ENCODE measurements around the gene UBE3B. TPM values are rescaled to one million over a fixed set of nuclear protein-coding genes. Genes with fewer than 3 reads are reported as not detected.
A peak's percentile ranks its signal among the peaks of the same experiment; 100 is the strongest.

UBE3B gene
- total and polyA plus RNA-seq, 2 donors (not counting 1 experiment from before 2014, with no cell fraction given) = 27.2 to 49.7 TPM

- Histone ChIP-seq H3K36me3 (ENCODE audit: control insufficient read depth, insufficient read depth, low read length) (peaks cover 31% of the 10 kb centered on the region), H3K4me2 (ENCODE audit: extremely low read depth, insufficient read depth, low read length) (no peak overlapping the region), H3K9me3 (ENCODE audit: control insufficient read depth, insufficient read depth, low read depth, low read length) (no peaks in the 10 kb centered on the region), H3K27me3 (ENCODE audit: control insufficient read depth, insufficient read depth, low read length) (no peaks in the 10 kb centered on the region), H3K4me3 (replicated peaks in 1 of 4; ENCODE audit: control extremely low read depth in 1 of 4, insufficient read depth in 1 of 4, low read depth in 3 of 4, low read length in 4 of 4) (no peak overlapping the region), H4K20me1 (ENCODE audit: control insufficient read depth, extremely low read depth, insufficient read depth, low read length) (no peaks in the 10 kb centered on the region), H2AFZ (ENCODE audit: low read length) (no peak overlapping the region), H3K4me1 (ENCODE audit: control insufficient read depth, extremely low read depth, insufficient read depth, low read length) (peaks cover 28% of the 10 kb centered on the region), H3K79me2 (ENCODE audit: control insufficient read depth, insufficient read depth, low read length) (peaks cover 68% of the 10 kb centered on the region), H3K9ac (ENCODE audit: insufficient read depth, low read length) (no peak overlapping the region), H3K27ac (ENCODE audit: insufficient read depth, low read length) (no peak overlapping the region)
- DNase-seq (ENCODE audit: low read depth in 2 of 2) = no peak
- TF ChIP-seq EZH2 (IDR thresholded peaks at IDR 0.05; ENCODE audit: low read length, missing control alignments) (no peak), CTCF (conservative IDR thresholded peaks at IDR 0.05 in 1 of 2, IDR thresholded peaks at IDR 0.05 in 1 of 2; ENCODE audit: low read depth in 1 of 2, low read length in 2 of 2) (no peak)
These were observed 21.7 kb upstream of the UBE3B start for GRCh38 chr12:109455706-109456105.

GRCh38 chr12:109458086-109458485 lies 19.3 kb upstream of the UBE3B start:
- H3K79me2 ChIP-seq (ENCODE audit: control insufficient read depth, insufficient read depth, low read length) = peaks cover 70% of the 10 kb centered on the region
- H3K9ac ChIP-seq (ENCODE audit: insufficient read depth, low read length) = no peak overlapping the region
- H4K20me1 ChIP-seq (ENCODE audit: control insufficient read depth, extremely low read depth, insufficient read depth, low read length) = no peaks in the 10 kb centered on the region
- no peak for TF ChIP-seq EZH2 (IDR thresholded peaks at IDR 0.05; ENCODE audit: low read length, missing control alignments)
- TF ChIP-seq CTCF (conservative IDR thresholded peaks at IDR 0.05 in 1 of 2, IDR thresholded peaks at IDR 0.05 in 1 of 2; ENCODE audit: low read depth in 1 of 2, low read length in 2 of 2) = no peak
- H3K4me1 ChIP-seq (ENCODE audit: control insufficient read depth, extremely low read depth, insufficient read depth, low read length) = peaks cover 47% of the 10 kb centered on the region
- H3K9me3 ChIP-seq (ENCODE audit: control insufficient read depth, insufficient read depth, low read depth, low read length) = no peaks in the 10 kb centered on the region
- peak overlapping the region; percentile 99 for H3K27ac ChIP-seq (ENCODE audit: insufficient read depth, low read length)
- no peak overlapping the region for H2AFZ ChIP-seq (ENCODE audit: low read length)
- H3K4me2 ChIP-seq (ENCODE audit: extremely low read depth, insufficient read depth, low read length) = peak overlapping the region; percentile 45
- peaks cover 27% of the 10 kb centered on the region for H3K36me3 ChIP-seq (ENCODE audit: control insufficient read depth, insufficient read depth, low read length)
- H3K4me3 ChIP-seq (replicated peaks in 1 of 4; ENCODE audit: control extremely low read depth in 1 of 4, insufficient read depth in 1 of 4, low read depth in 3 of 4, low read length in 4 of 4) = no peak overlapping the region
- no peaks in the 10 kb centered on the region for H3K27me3 ChIP-seq (ENCODE audit: control insufficient read depth, insufficient read depth, low read length)
- peak; percentile 60 to 89 for DNase-seq (ENCODE audit: low read depth in 2 of 2)

GRCh38 chr12:109458771-109459208 lies 18.6 kb upstream of the UBE3B start:
- peak overlapping the region; percentile 60 for H3K4me2 ChIP-seq (ENCODE audit: extremely low read depth, insufficient read depth, low read length)
- no peak for TF ChIP-seq CTCF (conservative IDR thresholded peaks at IDR 0.05 in 1 of 2, IDR thresholded peaks at IDR 0.05 in 1 of 2; ENCODE audit: low read depth in 1 of 2, low read length in 2 of 2)
- no peak for TF ChIP-seq EZH2 (IDR thresholded peaks at IDR 0.05; ENCODE audit: low read length, missing control alignments)
- no peaks in the 10 kb centered on the region for H4K20me1 ChIP-seq (ENCODE audit: control insufficient read depth, extremely low read depth, insufficient read depth, low read length)
- H3K4me1 ChIP-seq (ENCODE audit: control insufficient read depth, extremely low read depth, insufficient read depth, low read length) = peaks cover 51% of the 10 kb centered on the region
- H3K4me3 ChIP-seq (replicated peaks in 1 of 4; ENCODE audit: control extremely low read depth in 1 of 4, insufficient read depth in 1 of 4, low read depth in 3 of 4, low read length in 4 of 4) = peak overlapping the region in 2 of 4 experiments; percentile 16 to 18
- no peaks in the 10 kb centered on the region for H3K27me3 ChIP-seq (ENCODE audit: control insufficient read depth, insufficient read depth, low read length)
- H3K36me3 ChIP-seq (ENCODE audit: control insufficient read depth, insufficient read depth, low read length) = peaks cover 27% of the 10 kb centered on the region
- peak; percentile 52 to 54 for DNase-seq (ENCODE audit: low read depth in 2 of 2)
- H3K9ac ChIP-seq (ENCODE audit: insufficient read depth, low read length) = no peak overlapping the region
- H3K79me2 ChIP-seq (ENCODE audit: control insufficient read depth, insufficient read depth, low read length) = peaks cover 67% of the 10 kb centered on the region
- peak overlapping the region; percentile 99 for H3K27ac ChIP-seq (ENCODE audit: insufficient read depth, low read length)
- no peaks in the 10 kb centered on the region for H3K9me3 ChIP-seq (ENCODE audit: control insufficient read depth, insufficient read depth, low read depth, low read length)
- no peak overlapping the region for H2AFZ ChIP-seq (ENCODE audit: low read length)

Measured in fibroblast of lung (primary cell).